ENCODE measurements around the gene CEP19.

CEP19 gene

DNA sequence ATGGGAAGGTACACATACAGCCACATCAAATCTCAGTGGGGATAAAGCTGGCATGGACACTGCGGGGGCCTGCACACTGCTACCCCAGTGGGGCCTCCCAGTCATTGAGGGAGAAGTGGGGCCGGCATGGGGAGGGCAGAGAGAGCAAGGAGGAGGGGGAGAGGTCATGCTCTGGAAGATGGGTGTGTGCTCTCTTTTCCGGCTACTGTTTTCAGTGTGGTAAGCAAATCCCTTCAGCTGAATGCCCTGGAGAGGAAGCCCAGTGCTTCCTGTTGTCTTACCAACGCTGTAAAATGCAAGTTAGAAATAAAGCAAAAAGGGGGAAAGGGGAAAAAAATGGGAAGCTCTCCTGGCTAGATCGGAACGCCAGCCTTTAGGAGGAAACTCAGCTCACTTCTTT, 41.7 kb downstream of the CEP19 start:
- no peak overlapping the region for H3K14ac ChIP-seq (ENCODE audit: low read length)
- H3K36me3 ChIP-seq (ENCODE audit: control insufficient read depth in 1 of 2, insufficient read depth in 2 of 2, low read length in 2 of 2) = no peaks in the 10 kb centered on the region
- H3K4me3 ChIP-seq (ENCODE audit: low read depth, low read length) = no peak overlapping the region
- no peaks in the 10 kb centered on the region for H3K27me3 ChIP-seq (ENCODE audit: insufficient read depth, low read length)
- WGBS (ENCODE audit: extremely low coverage, insufficient coverage, insufficient read length) = no CpG with 5 or more reads among the region's 6 CpGs
- H3K79me1 ChIP-seq (ENCODE audit: low read length) = no peaks in the 10 kb centered on the region
- H3K9ac ChIP-seq (ENCODE audit: low read length) = no peak overlapping the region
- no peaks in the 10 kb centered on the region for H3K9me3 ChIP-seq (ENCODE audit: insufficient read depth, low read depth, low read length)
- no peak overlapping the region for H2AK5ac ChIP-seq (ENCODE audit: low read length)
- H3K18ac ChIP-seq (ENCODE audit: low read length) = no peak overlapping the region
- H3K23ac ChIP-seq (ENCODE audit: low read length) = no peak overlapping the region
- no peak overlapping the region for H2AFZ ChIP-seq (ENCODE audit: insufficient read depth, low read length, poor library complexity)
- no peak overlapping the region for H3K4ac ChIP-seq (ENCODE audit: low read depth, low read length)
- no peak overlapping the region for H3K27ac ChIP-seq (ENCODE audit: low read depth, low read length)
- DNase-seq = no peak
- no peak overlapping the region for H4K91ac ChIP-seq (ENCODE audit: low read depth, low read length)
- no peak overlapping the region for H2BK5ac ChIP-seq (ENCODE audit: low read depth, low read length, poor library complexity)
- H4K8ac ChIP-seq (ENCODE audit: low read depth, low read length) = no peak overlapping the region
- H2BK120ac ChIP-seq (ENCODE audit: insufficient read depth, low read length, poor library complexity) = no peak overlapping the region
- no peak overlapping the region for H4K12ac ChIP-seq (ENCODE audit: low read depth, low read length)
- no peaks in the 10 kb centered on the region for H3K79me2 ChIP-seq (ENCODE audit: control insufficient read depth, insufficient read depth, low read length, poor library complexity)
- no peak overlapping the region for H2BK12ac ChIP-seq (ENCODE audit: low read length)
- no peak overlapping the region for H3K4me2 ChIP-seq (ENCODE audit: low read length)
- no peaks in the 10 kb centered on the region for H3K4me1 ChIP-seq (ENCODE audit: control insufficient read depth in 1 of 2, insufficient read depth in 2 of 2, low read length in 2 of 2)

DNA sequence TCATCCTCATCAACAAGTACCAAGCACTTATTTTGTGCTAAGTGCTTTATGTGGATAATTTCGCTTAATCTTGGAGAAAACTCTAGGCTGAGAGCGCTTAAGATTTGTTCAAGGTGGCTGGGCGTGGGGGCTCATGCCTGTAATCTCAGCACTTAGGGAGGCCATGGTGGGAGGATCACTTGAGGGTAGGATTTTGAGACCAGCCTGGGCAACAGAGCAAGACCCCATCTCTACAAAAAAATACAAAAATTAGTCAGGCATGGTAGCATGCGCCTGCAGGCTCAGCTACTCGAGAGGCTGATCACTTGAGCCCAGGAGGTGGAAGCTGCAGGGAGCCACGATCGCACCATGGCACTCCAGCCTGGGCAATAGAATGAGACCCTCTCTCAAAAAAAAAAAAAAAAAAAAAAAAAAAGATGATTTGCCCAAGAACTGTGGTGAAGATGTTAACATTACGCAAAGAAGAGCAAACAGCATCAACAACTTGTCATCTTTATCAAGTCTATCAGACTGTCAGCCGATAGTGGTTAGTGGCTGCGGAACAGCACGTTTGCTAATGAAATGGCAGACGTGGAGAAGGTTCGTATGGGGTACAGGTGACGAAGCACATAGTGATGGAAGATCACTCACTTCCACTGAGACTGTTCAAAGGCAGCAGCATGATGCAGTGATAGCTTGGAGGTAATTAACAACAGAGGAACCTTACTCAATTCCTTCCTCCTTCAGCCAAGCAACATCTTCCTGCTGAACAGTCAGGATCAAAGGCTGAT, 44.8 kb downstream of the CEP19 start:
- Histone ChIP-seq H4K8ac (ENCODE audit: low read depth, low read length) (no peak overlapping the region), H3K9me3 (ENCODE audit: insufficient read depth, low read depth, low read length) (no peaks in the 10 kb centered on the region), H4K12ac (ENCODE audit: low read depth, low read length) (no peak overlapping the region), H3K27ac (ENCODE audit: low read depth, low read length) (no peak overlapping the region), H2BK12ac (ENCODE audit: low read length) (no peak overlapping the region), H3K9ac (ENCODE audit: low read length) (no peak overlapping the region), H3K79me1 (ENCODE audit: low read length) (no peaks in the 10 kb centered on the region), H3K23ac (ENCODE audit: low read length) (no peak overlapping the region), H3K4me1 (ENCODE audit: control insufficient read depth in 1 of 2, insufficient read depth in 2 of 2, low read length in 2 of 2) (no peaks in the 10 kb centered on the region), H3K4me2 (ENCODE audit: low read length) (no peak overlapping the region), H3K27me3 (ENCODE audit: insufficient read depth, low read length) (no peaks in the 10 kb centered on the region), H2AK5ac (ENCODE audit: low read length) (no peak overlapping the region), H3K4me3 (ENCODE audit: low read depth, low read length) (no peak overlapping the region), H3K18ac (ENCODE audit: low read length) (no peak overlapping the region), H2BK5ac (ENCODE audit: low read depth, low read length, poor library complexity) (no peak overlapping the region), H3K36me3 (ENCODE audit: control insufficient read depth in 1 of 2, insufficient read depth in 2 of 2, low read length in 2 of 2) (no peaks in the 10 kb centered on the region), H2BK120ac (ENCODE audit: insufficient read depth, low read length, poor library complexity) (no peak overlapping the region), H3K79me2 (ENCODE audit: control insufficient read depth, insufficient read depth, low read length, poor library complexity) (no peaks in the 10 kb centered on the region), H3K14ac (ENCODE audit: low read length) (no peak overlapping the region), H2AFZ (ENCODE audit: insufficient read depth, low read length, poor library complexity) (no peak overlapping the region), H3K4ac (ENCODE audit: low read depth, low read length) (no peak overlapping the region), H4K91ac (ENCODE audit: low read depth, low read length) (no peak overlapping the region)
- no CpG with 5 or more reads among the region's 14 CpGs for WGBS (ENCODE audit: extremely low coverage, insufficient coverage, insufficient read length)
- DNase-seq = no peak

DNA sequence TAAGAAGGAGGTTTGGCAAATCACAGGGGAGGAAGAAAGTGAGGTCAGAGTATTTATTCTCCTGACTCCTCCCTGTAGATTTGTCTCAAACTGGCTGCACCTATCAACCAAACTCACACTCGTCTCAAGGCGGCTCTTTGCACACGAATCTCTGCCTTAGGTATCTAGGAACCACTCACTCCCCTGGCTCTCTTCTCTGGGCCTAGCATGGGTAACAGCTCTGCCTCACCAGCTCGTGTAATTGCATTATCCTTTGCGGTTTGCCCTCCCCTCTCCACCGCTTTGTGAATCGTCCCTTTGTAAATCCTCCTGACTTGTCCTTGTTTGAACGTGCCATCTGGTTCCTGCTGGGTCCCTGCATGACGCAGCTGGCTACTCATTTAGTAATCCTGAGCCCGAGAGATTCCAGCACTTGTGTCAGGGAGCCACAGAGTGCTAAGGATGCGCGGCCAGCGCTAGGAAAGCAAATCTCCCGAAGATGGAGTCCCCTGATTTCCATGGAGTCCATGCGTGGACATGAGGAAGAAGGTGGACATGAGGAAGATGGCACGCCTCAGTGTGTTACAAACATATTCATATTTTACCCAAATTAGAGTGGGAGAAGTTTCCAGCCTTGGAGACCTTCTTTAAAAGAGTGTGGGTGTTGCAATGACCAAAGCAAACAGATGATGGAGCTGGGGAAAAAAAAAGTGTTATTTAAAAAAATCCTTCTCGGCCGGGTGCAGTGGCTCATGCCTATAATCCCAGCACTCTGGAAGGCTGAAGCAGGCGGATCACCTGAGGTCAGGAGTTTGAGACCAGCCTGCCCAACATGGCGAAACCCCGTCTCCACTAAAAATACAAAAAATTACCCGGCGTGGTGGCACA, 45.8 kb downstream of the CEP19 start:
- Histone ChIP-seq H3K4ac (ENCODE audit: low read depth, low read length) (no peak overlapping the region), H2AFZ (ENCODE audit: insufficient read depth, low read length, poor library complexity) (no peak overlapping the region), H3K18ac (ENCODE audit: low read length) (no peak overlapping the region), H3K4me3 (ENCODE audit: low read depth, low read length) (peak overlapping the region; percentile 21), H2AK5ac (ENCODE audit: low read length) (no peak overlapping the region), H2BK120ac (ENCODE audit: insufficient read depth, low read length, poor library complexity) (no peak overlapping the region), H3K27ac (ENCODE audit: low read depth, low read length) (no peak overlapping the region), H3K79me1 (ENCODE audit: low read length) (no peaks in the 10 kb centered on the region), H3K36me3 (ENCODE audit: control insufficient read depth in 1 of 2, insufficient read depth in 2 of 2, low read length in 2 of 2) (no peaks in the 10 kb centered on the region), H3K9me3 (ENCODE audit: insufficient read depth, low read depth, low read length) (no peaks in the 10 kb centered on the region), H4K91ac (ENCODE audit: low read depth, low read length) (no peak overlapping the region), H3K79me2 (ENCODE audit: control insufficient read depth, insufficient read depth, low read length, poor library complexity) (no peaks in the 10 kb centered on the region), H3K9ac (ENCODE audit: low read length) (no peak overlapping the region), H4K12ac (ENCODE audit: low read depth, low read length) (no peak overlapping the region), H3K4me1 (ENCODE audit: control insufficient read depth in 1 of 2, insufficient read depth in 2 of 2, low read length in 2 of 2) (no peaks in the 10 kb centered on the region), H2BK5ac (ENCODE audit: low read depth, low read length, poor library complexity) (no peak overlapping the region), H3K23ac (ENCODE audit: low read length) (no peak overlapping the region), H3K14ac (ENCODE audit: low read length) (no peak overlapping the region), H3K4me2 (ENCODE audit: low read length) (no peak overlapping the region), H3K27me3 (ENCODE audit: insufficient read depth, low read length) (no peaks in the 10 kb centered on the region), H2BK12ac (ENCODE audit: low read length) (no peak overlapping the region), H4K8ac (ENCODE audit: low read depth, low read length) (no peak overlapping the region)
- WGBS (ENCODE audit: extremely low coverage, insufficient coverage, insufficient read length) = no CpG with 5 or more reads among the region's 23 CpGs
- no peak for DNase-seq

DNA sequence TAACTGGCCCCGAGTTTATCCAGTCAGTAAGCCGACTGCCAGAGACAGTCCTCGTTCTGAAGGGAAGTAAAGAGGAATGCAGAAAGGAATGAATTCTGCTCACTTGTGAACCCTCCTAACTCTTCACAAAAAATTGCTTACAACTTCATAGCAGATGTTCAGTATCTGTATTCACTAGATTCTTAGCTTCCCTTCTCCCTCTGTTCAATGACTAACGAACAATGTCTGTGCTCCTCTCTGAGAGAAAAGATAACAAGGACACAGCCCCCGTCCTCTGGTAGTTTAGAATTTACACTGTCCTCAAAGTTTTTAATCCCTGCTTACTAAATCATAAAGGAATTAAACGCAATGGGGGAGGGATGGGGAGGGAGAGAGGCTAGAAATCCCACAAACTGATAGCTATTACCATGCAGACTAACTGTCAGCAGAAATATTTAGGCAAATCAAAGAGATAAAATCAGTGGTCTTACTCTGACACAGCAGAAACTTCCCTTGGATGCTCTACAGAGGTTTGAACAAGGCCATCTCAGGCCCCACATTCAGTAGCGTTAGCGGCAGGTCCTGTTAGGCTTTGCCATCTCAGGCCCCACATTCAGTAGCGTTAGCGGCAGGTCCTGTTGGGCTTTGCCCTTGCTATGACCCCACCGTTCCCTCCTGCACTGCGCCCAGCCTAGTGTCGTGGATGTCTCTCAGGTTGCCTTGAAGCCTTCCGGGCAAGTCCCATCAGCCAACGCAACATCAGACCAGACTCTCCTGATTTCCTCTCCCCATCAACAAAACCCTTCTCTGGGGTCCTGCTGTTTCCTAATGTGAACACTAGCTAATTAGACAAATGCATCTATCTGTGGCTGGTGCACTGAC, 49.1 kb downstream of the CEP19 start:
- no CpG with 5 or more reads among the region's 15 CpGs for whole genome bisulfite sequencing (ENCODE audit: extremely low coverage, insufficient coverage, insufficient read length)
- no peak overlapping the region for H2BK120ac ChIP-seq (ENCODE audit: insufficient read depth, low read length, poor library complexity)

More for the DNA sequence above, 49.1 kb downstream of the CEP19 start:
- H2AFZ ChIP-seq (ENCODE audit: insufficient read depth, low read length, poor library complexity) = no peak overlapping the region
- H3K27ac ChIP-seq (ENCODE audit: low read depth, low read length) = no peak overlapping the region
- H3K18ac ChIP-seq (ENCODE audit: low read length) = no peak overlapping the region
- H3K79me1 ChIP-seq (ENCODE audit: low read length) = no peaks in the 10 kb centered on the region
- H4K91ac ChIP-seq (ENCODE audit: low read depth, low read length) = no peak overlapping the region
- H3K23ac ChIP-seq (ENCODE audit: low read length) = no peak overlapping the region
- peak in 1 of 2 donors; percentile 39 for DNase-seq
- H2BK5ac ChIP-seq (ENCODE audit: low read depth, low read length, poor library complexity) = no peak overlapping the region
- H3K36me3 ChIP-seq (ENCODE audit: control insufficient read depth in 1 of 2, insufficient read depth in 2 of 2, low read length in 2 of 2) = no peaks in the 10 kb centered on the region
- no peak overlapping the region for H4K12ac ChIP-seq (ENCODE audit: low read depth, low read length)
- H2AK5ac ChIP-seq (ENCODE audit: low read length) = no peak overlapping the region
- no peak overlapping the region for H3K14ac ChIP-seq (ENCODE audit: low read length)
- no peak overlapping the region for H2BK12ac ChIP-seq (ENCODE audit: low read length)
- no peaks in the 10 kb centered on the region for H3K27me3 ChIP-seq (ENCODE audit: insufficient read depth, low read length)
- no peak overlapping the region for H3K4me3 ChIP-seq (ENCODE audit: low read depth, low read length)
- H3K4me2 ChIP-seq (ENCODE audit: low read length) = no peak overlapping the region
- no peaks in the 10 kb centered on the region for H3K9me3 ChIP-seq (ENCODE audit: insufficient read depth, low read depth, low read length)
- no peaks in the 10 kb centered on the region for H3K79me2 ChIP-seq (ENCODE audit: control insufficient read depth, insufficient read depth, low read length, poor library complexity)
- no peak overlapping the region for H3K9ac ChIP-seq (ENCODE audit: low read length)
- no peak overlapping the region for H3K4ac ChIP-seq (ENCODE audit: low read depth, low read length)
- no peak overlapping the region for H4K8ac ChIP-seq (ENCODE audit: low read depth, low read length)
- H3K4me1 ChIP-seq (ENCODE audit: control insufficient read depth in 1 of 2, insufficient read depth in 2 of 2, low read length in 2 of 2) = peaks cover 0 to 6% of the 10 kb centered on the region in 2 experiments

All from trophoblast cell (in vitro differentiated cells and primary cell).